NCI-H1436 (cell line): ENCODE data around the gene CD9.

Source experiments
- DNase-seq: peaks from one replicate; lab custom pipeline; 2025; lab: John Stamatoyannopoulos, UW

The CD9 gene

DNA sequence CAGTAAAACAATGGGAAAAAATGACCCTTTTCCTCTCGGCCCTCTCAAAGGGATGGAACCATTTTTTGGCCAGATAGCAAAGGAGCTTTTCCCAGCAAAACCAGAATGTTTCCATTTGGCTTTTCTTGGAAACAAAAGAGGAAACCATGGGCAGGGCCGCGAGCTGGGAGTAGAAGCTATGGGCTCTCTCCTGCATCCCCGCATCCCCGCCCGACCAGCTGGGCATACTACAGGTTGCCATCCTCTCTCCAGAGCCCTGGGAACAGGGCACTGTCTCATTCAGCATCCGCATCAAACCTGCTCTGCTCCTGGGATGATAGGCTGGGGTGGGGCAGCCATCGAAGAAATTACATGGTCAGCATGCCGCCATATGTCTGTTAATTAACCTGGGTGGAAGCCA is 20.9 kb downstream of the CD9 start:
- DNase-seq, result no peak

DNA sequence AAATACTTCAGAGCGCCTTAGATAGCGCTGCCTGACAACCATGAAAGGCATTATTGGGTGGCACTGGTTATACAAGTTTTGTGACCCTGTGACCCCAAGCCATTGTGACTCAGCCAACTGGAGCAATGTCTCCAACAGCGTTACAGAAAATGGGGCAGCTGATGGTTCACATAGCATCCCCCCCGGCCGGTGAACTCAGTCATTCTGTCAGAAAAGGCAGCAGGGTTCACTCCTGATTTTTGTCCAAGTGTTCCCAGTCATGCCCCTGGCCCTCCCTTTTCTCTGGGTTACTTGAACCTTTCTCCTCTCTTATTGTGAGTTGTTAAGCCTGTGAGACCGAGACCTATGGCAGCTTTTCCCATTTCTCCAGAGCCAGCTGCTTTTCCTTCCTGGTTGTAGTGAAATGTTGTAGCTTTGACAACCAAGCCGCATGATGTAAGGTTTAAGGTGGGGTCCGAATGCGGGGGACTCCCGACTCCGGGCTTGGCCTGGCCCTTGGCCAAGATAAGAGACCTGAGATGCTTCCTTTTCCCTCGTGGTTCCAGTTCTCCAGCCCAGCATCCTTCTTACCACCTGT is 22.0 kb downstream of the CD9 start:
- DNase-seq, result no peak

DNA sequence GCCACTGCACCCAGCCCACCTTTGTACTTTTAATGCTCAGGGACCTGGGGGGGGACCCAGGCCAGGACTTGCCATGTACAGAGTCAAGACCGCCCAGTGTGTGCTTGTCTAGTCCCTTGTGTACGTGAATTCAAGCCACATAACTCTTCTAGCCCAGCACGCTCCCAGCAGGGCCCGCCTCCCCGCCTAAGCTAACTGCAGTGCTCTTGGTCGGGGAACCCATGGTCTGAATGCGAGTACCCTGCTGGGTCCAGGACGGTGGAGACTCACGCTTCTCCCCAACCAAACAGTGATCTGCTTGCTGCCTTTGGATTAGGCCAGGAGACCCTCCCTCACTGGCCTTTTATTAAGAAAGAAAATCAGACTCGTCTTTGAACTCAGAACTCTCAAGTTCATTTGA is 23.3 kb downstream of the CD9 start:
- no peak for DNase-seq

DNA sequence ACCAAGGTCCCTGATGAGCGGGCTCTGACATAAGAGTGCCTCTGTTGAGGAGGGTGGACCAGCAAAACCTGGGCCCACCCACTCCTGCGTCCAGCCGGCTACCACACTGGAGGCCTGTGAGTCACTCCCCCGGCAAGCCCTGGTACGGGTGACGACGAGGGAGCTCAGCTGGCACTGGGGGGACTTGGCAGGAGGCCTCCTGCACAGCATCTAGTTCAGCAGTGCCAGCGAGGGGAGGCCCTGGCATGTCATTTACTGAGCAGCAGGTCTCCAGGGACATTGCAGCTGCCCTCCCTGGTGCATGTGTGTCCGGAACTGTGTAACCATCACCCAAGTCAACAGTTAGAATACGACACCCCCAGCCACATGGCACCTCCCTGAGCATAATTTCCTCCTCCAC is 24.4 kb downstream of the CD9 start:
- no peak for DNase-seq

DNA sequence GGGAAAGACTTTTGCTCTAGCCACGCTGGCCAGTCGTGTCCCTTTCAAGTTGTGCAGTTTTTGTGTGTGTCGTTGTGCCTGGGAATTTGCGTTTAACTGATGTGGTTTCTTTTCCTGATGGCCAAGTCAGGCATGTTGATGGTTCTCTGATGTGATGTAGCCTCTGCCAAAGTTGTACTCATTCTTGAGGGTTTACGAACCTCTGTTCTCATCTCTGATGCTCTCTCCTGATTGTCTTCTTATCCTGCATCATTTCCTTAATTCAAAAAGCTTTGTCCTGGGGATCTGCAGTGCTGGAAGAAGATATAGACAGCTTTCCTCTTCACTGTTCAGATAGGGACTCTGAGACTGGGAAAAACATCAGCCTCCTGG is 25.4 kb downstream of the CD9 start:
- DNase-seq, result no peak

DNA sequence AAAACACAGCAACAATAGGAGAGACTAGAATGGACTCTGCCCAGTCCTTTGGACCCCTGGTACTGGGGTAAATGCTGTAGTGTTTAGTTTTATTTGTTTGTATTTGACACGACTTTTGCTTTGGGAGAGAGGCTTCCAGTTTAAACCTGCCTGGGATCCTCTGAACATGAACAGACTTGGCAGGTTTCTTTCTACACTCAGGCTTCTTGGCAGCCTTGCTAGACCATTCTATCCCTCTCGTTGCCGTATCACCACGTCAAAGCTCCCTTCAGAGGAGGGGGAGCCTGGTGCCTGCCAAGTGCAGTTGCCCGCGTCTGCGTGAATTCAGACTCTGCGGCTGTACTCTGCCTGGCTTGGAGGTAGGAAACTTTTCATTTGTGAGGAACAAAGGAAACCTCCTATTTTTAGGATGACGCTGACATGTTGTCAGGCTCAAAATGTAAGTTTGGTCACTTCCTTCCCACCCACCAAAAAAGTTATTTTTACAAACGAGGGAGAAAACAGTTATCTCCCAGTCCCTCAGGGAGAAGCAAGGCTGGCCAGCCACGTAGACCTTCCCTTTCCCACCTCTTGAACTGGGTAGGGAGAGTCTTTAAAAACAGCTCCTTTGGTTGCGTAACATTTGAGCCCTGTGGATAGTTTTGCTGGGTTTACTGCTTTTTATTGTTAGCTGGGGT is 25.9 kb downstream of the CD9 start:
- DNase-seq, result no peak

DNA sequence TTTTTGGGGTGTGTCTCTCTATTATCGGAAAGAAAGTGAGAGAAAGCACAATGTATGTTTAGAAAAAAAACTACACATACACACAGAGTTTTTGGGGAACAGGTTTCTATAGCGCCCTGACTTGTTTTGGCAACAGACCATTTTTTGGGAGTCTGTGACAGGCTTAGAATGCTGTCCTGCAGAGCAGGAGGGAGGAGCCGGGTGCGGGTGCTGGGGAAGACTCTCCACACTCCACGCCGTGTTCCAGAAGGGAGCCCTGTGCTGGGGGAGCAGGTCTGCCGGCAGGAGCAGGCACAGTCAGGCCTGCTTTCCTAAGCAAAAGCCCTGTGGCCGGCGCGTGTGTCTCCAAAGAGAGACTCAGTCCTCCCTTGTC is 26.5 kb downstream of the CD9 start:
- no peak for DNase-seq

DNA sequence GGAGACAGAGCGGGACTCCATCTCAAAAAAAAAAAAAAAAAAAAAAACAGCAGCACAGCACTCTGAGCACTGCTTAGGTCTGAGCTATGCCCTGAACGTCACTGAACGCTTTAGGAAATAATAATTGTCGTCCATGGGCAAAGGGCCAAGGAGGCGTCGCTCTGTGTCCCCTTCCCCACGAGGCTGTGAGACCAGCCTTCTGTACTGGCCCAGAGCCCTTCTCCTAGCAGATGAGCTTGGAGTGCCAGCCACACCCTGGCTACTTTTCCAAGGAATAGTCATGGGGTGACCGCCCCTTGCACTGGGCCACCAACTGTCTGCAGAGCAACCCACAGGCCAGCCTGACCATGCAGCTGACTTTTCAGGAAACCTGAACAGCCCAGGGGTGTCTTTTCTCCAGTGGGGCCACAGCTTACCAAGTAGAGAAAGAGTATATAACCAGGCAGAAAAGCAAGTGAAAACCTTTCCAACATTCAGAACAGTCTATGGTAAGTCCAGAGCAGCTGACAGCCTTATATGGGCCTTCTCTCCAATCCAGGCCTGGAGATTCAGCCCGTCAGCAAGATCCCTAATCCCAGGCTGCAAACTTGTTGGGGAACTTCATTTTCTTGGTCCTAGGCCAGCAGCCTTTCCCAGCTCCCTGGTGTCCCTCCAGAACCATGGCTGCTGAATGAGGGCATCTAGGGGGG is 28.5 kb downstream of the CD9 start:
- DNase-seq, result no peak

DNA sequence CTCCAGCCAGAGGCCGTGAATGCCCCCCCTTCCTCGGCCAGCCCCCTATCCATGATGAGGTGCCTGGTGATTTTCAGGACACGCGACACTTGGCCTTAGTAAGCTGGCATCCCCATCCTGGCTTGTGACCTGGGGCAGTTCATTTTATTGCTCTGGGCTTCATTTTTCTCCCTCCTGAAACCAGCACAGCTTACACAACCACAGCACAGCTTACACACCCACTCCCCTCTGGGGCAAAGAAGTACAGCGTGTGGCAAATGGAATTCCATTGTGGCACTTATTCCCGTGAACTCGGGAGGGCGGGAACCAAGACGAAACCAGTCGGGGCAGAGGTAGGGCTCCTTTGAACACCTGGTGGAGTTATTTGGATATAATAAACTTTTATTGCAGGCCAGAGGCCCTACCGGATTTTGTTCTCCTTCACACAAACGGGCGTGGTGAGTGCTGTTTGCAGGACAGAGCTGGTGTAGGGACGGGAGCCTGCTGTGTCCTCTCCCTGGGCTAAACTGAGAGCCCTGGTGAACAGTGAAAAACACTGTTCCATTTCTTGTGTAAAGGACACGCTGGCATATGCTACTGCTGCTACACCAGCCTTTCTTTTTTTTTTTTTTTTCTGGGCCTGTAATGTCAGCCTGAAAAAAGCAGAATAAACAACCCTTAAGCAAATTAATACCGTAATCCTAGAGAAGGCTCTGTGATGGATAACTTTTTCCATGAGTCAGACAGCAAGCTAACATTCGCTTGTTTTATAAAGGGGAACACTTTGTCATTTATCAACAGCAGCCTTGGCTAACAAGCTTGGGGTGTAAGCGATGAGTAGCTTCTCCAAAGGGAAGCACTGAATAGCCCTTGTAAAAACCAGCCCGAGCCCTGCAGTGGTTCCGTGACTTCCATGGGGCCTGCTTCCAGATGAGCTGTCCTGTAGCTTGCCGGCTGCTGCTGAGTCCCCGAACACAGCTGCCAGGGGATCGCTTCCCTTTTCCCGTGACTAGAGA is 29.3 kb downstream of the CD9 start:
- DNase-seq, result no peak

DNA sequence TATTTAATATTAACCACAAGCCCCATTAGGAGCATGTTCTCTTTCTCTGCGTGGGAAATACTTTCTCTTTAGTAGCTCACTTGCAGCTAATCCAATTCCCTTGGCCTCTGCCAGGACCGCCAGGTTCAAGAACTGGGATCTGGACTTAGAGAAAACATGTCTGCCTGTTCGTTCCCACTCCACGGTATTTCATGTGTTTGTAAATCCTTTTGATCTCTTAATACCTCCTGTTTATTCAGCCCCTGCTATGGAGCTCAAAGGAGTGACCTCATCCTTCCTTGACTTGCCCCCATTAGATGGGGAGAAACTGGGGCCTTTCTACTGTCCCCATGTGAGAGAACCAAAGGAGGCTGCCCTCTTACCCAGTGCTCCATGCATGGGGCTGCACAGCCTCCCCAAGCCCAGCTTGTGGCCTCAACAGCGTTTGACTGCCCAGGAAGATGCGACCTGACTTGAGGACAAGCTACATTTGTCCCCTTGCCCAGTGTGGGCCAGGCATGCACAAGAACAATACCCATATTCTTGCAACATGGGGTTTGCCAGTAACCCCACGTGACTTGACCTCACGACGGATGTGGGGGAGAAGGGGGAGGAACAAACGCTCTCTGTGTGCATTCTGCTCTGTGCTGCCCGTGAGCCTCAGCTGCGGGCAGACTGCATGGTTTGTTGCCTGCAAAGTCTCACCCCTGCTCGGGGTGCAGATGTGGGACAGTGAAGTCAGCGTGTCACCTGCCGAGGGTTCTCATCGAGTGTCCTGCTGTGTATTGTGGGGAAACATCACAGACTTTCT is 30.3 kb downstream of the CD9 start:
- no peak for DNase-seq

DNA sequence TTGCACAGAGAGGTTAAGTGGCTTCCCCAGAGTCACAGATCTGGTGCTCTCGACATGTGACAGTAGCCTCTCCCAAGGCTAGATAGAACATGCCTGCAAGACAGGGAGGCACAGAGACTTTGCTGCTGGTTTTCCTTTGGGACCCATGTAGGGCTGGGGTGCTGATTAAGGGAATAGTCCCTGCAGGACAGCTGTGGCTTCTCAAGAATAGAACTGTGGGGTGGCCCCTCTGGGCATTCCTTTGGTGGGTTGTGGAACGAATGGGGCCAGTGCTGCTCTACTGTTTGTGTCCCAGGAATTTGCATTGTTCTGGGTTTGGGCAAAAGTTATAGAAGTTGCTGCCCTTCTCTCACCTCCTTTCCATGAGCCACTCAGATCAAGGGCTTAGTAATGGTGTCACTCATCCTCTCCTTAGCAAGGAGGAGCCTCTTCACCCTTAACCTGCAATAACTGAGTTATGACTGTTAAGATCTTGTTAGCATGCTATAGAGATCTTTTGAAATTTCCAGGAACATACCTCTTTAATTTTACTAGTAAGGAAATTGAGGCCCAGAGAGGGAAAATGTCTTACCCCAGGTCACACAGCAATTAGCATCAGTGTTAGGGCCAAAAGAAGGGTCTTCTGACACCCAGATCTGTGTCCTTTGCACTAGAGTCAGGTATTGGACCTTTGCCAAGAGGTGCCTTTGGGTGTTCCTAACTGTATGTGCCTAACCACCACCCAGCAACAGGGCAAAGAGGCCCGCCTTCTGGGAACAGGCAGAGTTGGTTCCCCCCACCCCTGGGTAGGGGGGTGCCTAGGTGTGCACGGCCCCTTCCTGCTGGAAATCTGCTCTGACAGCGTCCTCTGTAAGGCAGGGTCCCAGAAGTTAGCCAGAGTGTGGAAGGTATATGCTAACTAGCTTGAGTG is 31.4 kb downstream of the CD9 start:
- no peak for DNase-seq

DNA sequence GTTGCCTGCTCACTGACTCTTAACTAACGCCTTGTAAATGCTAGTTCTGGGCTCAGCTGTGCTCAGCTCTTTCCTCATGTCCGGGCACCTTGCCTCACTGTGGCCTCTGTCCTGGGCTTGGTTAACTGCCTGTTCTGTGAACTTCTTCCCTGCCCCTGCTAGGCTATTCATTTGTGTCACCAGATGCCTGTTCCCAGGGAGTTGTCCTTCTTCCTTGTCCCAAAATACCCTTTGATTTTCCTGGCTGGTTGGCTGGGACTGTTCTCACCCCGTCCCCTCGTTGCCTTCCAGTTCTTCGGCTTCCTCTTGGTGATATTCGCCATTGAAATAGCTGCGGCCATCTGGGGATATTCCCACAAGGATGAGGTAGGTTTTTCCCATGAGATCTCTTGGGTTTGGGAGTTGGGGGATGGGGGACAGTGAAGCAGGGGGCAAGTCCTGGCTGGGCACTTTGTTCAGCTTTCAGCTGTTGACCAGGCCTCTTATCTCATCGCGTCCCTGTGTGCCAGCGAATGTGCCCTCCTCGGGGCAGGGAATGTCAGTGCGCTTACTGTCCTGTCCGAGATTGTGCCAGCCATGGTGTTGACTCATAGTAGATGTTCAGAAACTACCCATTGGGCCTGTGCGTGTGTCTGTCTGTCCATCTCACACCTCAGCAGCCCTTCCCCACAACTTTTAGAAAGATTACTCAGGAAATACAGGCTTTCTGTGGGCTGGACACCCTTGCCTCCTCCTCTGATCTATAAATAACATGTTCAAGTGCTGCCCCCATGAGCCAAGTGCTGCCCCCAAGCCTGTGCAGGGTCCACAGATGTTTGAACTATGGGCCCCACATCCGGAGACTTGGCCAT is 33.1 kb downstream of the CD9 start:
- no peak for DNase-seq

DNA sequence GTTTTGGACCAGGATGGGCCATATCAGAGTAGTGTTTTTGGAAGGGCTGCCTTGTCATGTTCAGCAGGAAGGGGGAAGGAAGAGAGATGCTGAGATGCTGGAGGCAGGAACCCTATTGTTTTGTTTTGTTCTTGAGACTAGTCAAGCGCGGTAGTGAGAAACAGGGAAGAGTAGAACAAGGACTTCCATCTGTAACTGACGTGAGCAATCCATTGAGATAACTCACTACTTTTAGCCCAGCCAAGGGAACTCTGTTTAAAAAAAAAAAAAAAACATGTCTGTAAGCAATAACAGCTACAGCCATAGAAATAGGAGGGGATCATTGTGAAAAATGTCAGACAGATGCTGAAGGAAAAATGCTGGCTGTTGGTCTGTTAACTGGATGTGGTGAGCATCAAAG is 34.0 kb downstream of the CD9 start:
- DNase-seq, result no peak

DNA sequence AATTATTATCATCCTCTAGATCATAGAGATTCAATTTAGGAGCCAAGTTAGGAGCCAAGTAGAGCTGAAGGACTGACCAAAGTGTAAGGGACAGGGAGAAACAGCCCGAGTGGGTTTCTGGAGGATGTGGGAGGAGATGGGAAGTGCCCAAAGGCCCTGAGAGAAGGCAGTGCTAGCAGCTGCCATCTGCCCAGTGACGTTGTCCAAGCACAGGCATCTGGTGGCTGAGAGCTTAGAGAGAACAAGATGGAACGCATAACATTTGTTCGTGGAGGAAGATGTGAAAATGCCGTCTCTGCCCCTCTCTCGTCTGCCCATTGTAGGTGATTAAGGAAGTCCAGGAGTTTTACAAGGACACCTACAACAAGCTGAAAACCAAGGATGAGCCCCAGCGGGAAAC is 34.7 kb downstream of the CD9 start:
- DNase-seq, result no peak

DNA sequence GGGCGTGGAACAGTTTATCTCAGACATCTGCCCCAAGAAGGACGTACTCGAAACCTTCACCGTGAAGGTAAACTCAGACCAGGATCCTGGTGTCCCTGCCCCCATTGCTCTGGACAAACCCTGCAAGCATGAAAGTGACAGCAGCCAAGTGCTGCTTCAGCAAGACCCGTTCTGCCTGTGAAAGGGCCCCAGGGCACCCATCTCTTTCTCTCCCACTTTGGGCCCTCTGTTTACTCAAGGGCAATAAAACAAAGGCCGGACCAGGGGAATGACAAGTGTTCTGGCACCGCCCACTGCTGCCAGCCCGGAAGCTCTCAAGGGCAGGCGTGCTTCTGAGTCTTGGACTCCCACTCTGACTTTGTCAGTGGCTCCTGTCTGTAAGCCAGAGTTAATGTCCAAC is 35.3 kb downstream of the CD9 start:
- DNase-seq, result no peak

DNA sequence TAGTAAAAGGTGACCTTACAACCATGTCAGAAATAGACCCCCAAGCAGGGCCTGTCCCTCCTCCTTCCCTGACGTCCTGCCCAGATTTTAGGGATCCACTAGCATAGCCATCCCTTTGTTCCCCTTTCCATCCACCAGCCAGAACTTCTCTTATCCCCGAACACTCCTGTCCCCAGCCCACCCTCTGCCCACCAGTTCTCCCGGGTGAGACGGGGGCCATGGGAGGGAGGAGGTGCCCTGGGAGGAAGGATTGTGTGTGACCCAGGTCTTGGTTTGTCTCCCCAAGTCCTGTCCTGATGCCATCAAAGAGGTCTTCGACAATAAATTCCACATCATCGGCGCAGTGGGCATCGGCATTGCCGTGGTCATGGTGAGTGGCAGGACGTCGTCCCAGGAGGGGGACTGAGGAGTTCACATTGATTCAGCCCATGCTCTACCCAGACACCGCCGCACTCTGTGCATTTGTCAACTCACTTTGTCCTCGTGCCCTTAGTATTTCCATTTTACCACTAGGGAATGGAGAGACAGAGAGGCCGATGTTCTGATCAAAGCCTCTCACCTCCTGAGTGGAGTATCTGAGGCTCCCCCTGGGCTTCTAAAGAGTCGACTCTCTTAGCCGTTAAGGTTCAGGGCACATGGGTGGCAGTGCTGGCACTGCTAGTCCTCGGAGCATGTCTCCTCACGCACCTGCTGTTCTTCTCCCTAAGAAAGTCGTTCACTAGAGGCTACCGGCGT is 35.9 kb downstream of the CD9 start:
- DNase-seq, result no peak

DNA sequence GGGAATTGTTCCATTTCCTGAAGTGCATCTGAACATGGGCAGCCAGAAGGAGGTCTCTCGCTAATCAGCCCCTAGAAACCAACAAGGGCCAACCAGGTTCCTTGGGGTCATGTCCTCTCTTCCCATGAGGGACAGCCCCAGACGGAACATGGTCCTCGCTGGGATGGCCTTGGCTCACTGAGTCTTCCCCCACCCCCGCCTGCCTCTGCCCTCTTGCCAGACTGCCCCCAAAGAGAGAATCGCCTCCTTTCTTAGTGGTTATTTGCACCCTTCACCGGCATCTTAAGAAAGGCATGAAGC is 36.4 kb downstream of the CD9 start:
- DNase-seq, result no peak

DNA sequence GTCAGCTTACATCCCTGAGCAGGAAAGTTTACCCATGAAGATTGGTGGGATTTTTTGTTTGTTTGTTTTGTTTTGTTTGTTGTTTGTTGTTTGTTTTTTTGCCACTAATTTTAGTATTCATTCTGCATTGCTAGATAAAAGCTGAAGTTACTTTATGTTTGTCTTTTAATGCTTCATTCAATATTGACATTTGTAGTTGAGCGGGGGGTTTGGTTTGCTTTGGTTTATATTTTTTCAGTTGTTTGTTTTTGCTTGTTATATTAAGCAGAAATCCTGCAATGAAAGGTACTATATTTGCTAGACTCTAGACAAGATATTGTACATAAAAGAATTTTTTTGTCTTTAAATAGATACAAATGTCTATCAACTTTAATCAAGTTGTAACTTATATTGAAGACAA is 37.6 kb downstream of the CD9 start:
- DNase-seq, result no peak

DNA sequence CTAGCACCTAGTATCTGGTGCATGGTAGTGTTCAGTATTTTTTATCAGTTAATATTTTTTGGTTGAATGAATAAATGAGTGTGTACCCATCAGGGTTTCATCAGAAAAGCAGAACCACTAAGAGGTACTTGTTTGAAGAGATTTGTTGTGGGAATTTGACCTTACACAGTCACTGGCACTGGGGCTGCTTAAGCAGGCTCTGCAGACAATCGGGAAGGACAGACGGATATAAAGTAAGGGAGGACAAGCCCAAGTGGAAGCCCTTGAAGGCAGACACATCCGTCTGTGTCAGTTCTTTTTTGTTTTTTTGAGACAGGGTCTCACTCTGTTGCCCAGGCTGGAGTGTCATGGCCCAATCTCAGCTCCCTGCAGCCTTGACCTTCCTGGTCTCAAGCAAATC is 38.7 kb downstream of the CD9 start:
- no peak for DNase-seq
